Body of pancreas (tissue), 4 donors: ENCODE data around the gene MAL. TPM values are rescaled to one million over a fixed set of nuclear protein-coding genes. Genes with fewer than 3 reads are reported as not detected.
A peak's percentile ranks its signal among the peaks of the same experiment; 100 is the strongest.

ENCODE experiments used
- ATAC-seq: fragments of 150-250 bp; one replicate; pipeline ENCODE4 v1.9.1; 2016
- DNase-seq, 4 donors: peaks; one replicate each; pipeline ENCODE4 v3.0.0-alpha.2; 2019
- H3K27ac ChIP-seq, 4 donors: fragments of 200-600 bp; sonication (generic); 1 replicate in 3 of 4; 2 replicates in 1 of 4; pipeline versions ENCODE4 v1.5.1 to v1.6.1; 2016 to 2019; ENCODE audit warnings: mild to moderate bottlenecking in 1 of 4, mixed read lengths in 1 of 4, moderate library complexity in 1 of 4
- H3K27me3 ChIP-seq, 2 donors: fragments of 200-600 bp; sonication (generic); one replicate each; pipeline ENCODE4 v1.6.0; 2016; ENCODE audit warnings: mild to moderate bottlenecking in 1 of 2
- H3K36me3 ChIP-seq, 2 donors: fragments of 200-600 bp; sonication (generic); replicated peaks in 1 of 2; 2 replicates each; pipeline ENCODE4 v1.5.1; 2016; ENCODE audit warnings: low read depth in 2 of 2; ENCODE audit not compliant: insufficient read depth in 1 of 2
- H3K4me1 ChIP-seq: fragments of 200-600 bp; sonication (generic); one replicate; pipeline ENCODE4 v1.6.0; 2016
- H3K4me3 ChIP-seq, 2 donors: fragments of 200-600 bp; sonication (generic); 1 replicate in 1 of 2; 2 replicates in 1 of 2; pipeline ENCODE4 v1.5.1; 2016 to 2019
- H3K9me3 ChIP-seq, 3 donors: fragments of 200-600 bp; sonication (generic); 1 replicate in 2 of 3; 2 replicates in 1 of 3; pipeline ENCODE4 v1.5.1; 2016
- POLR2A ChIP-seq, 3 donors: fragments of 450-650 bp; IDR thresholded peaks; one replicate each; pipeline ENCODE4 v1.6.1; 2016; ENCODE audit warnings: antibody characterized with exemption in 3 of 3, mild to moderate bottlenecking in 2 of 3
- WGBS, 2 donors: methylation state at CpG; one replicate each; pipeline ENCODE4 v1.1.5; 2017; 5-methylcytosine and 5-hydroxymethylcytosine counted together
- intact Hi-C: fragments of 100-400 bp; cut with DNase I; formaldehyde crosslinking; loops from one replicate; pipeline ENCODE4 v1.15.1; 2023
- total RNA-seq, 2 donors: library from RNA; depleted of rRNA; stranded (reverse); fragments of >200 nt; gene quantifications; one replicate each; pipeline ENCODE4 v1.1.0, GENCODE V29; 2016
- TF ChIP-seq, protein P1 (sequence below), 7 experiments: fragments of 450-650 bp in 4 of 7; fragments of 200-600 bp in 3 of 7; sonication (generic) in 3 of 7; IDR thresholded peaks; one replicate each; pipeline ENCODE4 v1.5.1; 2016 to 2019; ENCODE audit warnings: antibody characterized with exemption in 7 of 7

The MAL gene
- total RNA-seq, 2 donors from 2014 or later: not detected

DNA sequence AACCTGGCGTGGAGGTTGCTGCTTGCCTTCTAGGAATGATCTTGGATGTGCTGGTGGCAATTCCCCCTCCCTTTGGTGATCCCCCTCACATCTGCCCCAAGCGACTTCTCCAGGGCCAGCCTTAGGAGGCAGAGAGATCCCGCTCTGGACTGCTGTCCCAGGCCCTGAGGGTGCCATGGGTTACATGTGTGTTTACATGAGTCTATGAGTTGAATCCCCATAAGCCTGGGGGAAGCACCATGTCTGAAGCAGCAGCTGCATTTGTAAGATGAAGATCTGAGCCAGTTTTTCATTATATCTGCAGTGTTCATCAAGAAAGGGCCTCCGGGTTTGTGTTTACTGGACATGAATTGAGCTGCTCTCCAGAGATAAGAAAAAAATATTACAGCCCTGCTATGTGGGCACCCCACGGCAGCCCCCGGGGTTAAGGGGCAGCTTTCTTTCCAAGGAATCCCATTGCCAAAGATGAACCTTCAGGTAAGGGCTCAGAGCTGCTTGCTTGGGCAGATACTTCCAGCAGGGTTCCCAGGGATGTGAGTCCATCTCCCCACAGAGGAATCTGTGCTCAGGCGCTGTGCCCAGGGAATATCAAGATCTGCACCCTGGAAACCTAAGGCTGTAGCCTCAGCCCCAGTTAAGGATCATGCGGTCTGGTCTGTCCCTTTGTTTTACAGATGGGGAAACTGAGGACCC, 50.1 kb downstream of the MAL start:
- no peaks in the 10 kb centered on the region for H3K27me3 ChIP-seq
- no peak overlapping the region for H3K4me3 ChIP-seq
- 65 to 67% methylated on average over 8 of the region's 8 CpGs for WGBS, 2 donors
- H3K27ac ChIP-seq: no peak overlapping the region
- intact Hi-C loops: no loop called here
- H3K36me3 ChIP-seq: no peaks in the 10 kb centered on the region
- DNase-seq: no peak
- TF ChIP-seq, protein P1, sequence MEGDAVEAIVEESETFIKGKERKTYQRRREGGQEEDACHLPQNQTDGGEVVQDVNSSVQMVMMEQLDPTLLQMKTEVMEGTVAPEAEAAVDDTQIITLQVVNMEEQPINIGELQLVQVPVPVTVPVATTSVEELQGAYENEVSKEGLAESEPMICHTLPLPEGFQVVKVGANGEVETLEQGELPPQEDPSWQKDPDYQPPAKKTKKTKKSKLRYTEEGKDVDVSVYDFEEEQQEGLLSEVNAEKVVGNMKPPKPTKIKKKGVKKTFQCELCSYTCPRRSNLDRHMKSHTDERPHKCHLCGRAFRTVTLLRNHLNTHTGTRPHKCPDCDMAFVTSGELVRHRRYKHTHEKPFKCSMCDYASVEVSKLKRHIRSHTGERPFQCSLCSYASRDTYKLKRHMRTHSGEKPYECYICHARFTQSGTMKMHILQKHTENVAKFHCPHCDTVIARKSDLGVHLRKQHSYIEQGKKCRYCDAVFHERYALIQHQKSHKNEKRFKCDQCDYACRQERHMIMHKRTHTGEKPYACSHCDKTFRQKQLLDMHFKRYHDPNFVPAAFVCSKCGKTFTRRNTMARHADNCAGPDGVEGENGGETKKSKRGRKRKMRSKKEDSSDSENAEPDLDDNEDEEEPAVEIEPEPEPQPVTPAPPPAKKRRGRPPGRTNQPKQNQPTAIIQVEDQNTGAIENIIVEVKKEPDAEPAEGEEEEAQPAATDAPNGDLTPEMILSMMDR (IDR thresholded peaks at IDR 0.05): no peak
- TF ChIP-seq POLR2A (IDR thresholded peaks at IDR 0.05): no peak
- no peak for ATAC-seq
- H3K9me3 ChIP-seq: no peaks in the 10 kb centered on the region
- peaks cover 11% of the 10 kb centered on the region for H3K4me1 ChIP-seq

DNA sequence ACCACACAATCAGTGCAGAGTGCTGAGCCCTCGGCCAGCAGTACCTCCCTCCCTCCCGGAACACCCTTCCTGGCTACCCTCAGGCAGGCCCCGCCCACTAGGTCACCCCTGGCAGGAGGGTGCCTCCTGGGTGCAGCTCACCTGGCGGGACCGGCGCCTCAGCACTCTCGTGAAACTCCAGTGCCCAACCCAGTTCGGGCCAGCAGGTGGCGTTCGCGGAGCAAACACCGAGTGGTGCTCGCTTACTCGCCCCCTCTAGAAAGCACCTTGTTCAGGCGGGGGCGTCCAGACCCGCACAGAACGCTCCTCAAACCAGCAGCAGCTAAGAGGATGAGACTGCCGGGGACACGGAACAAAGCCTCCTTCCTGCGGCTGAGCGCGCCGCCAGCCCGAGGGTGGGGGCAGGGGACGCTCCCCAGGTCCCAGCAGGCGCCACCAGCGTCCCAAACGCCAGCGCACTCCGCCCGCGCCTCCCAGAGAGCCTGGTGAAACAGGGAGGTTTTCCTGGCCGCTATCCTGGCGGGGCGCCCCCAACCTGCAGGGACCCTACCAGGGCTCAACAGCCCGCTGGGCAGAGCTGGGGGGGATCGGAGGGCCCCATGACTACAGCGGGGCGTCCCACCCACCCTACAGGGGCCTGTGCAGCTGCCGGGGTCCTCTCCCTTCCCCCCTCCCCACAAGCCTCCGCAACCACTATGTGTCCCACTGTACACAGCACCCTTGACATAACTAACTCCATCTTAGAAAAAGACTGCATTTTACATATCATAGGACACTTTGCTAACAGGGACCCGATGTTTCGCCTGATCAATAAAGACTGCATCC, 51.4 kb downstream of the MAL start:
- H3K4me3 ChIP-seq: peak overlapping the region in 1 of 2 donors; percentile 30
- H3K27ac ChIP-seq: no peak overlapping the region
- H3K27me3 ChIP-seq: no peaks in the 10 kb centered on the region
- H3K4me1 ChIP-seq: peaks cover 11% of the 10 kb centered on the region
- TF ChIP-seq, protein P1 (IDR thresholded peaks at IDR 0.05): peak; percentile 77 to 89 (median 84)
- TF ChIP-seq POLR2A (IDR thresholded peaks at IDR 0.05): no peak
- no peaks in the 10 kb centered on the region for H3K36me3 ChIP-seq
- intact Hi-C loops: no loop called here
- H3K9me3 ChIP-seq: no peaks in the 10 kb centered on the region
- WGBS, 2 donors: 5 to 18% methylated on average over 17 to 43 of the region's 44 CpGs
- peak; percentile 87 to 94 (median 90) for DNase-seq
- ATAC-seq: peak; percentile 93

GRCh38 chr2:95077530-95077825, 52.0 kb downstream of the MAL start:
- Histone ChIP-seq H3K9me3 (no peaks in the 10 kb centered on the region), H3K4me3 (no peak overlapping the region), H3K36me3 (no peaks in the 10 kb centered on the region), H3K4me1 (peaks cover 11% of the 10 kb centered on the region), H3K27ac (no peak overlapping the region), H3K27me3 (no peaks in the 10 kb centered on the region)
- no peak for TF ChIP-seq POLR2A (IDR thresholded peaks at IDR 0.05)
- ATAC-seq (no peak), DNase-seq (no peak)
- 15 to 39% methylated on average over 3 of the region's 3 CpGs for WGBS, 2 donors
- intact Hi-C loops: no loop called here

- Histone ChIP-seq H3K27ac (no peak overlapping the region), H3K4me3 (no peak overlapping the region), H3K9me3 (no peaks in the 10 kb centered on the region), H3K4me1 (peaks cover 11% of the 10 kb centered on the region), H3K27me3 (no peaks in the 10 kb centered on the region), H3K36me3 (no peaks in the 10 kb centered on the region)
- 38 to 52% methylated on average over 10 of the region's 10 CpGs for WGBS, 2 donors
- intact Hi-C loops: no loop called here
- no peak for TF ChIP-seq POLR2A (IDR thresholded peaks at IDR 0.05)
- TF ChIP-seq, protein P1 (IDR thresholded peaks at IDR 0.05): no peak
- DNase-seq: no peak
- no peak for ATAC-seq
Observed at GRCh38 chr2:95077861-95078603, 52.5 kb downstream of the MAL start.

- intact Hi-C loops: no loop called here
- no peak for TF ChIP-seq POLR2A (IDR thresholded peaks at IDR 0.05)
- TF ChIP-seq, protein P1 (IDR thresholded peaks at IDR 0.05): no peak
- H3K9me3 ChIP-seq: no peaks in the 10 kb centered on the region
- no peak overlapping the region for H3K4me3 ChIP-seq
- ATAC-seq (no peak), DNase-seq (no peak)
- WGBS, 2 donors: 36 to 43% methylated on average over 7 of the region's 7 CpGs
- no peaks in the 10 kb centered on the region for H3K36me3 ChIP-seq
- peaks cover 11% of the 10 kb centered on the region for H3K4me1 ChIP-seq
- H3K27me3 ChIP-seq: no peaks in the 10 kb centered on the region
- no peak overlapping the region for H3K27ac ChIP-seq
Observed at GRCh38 chr2:95079199-95079683, 53.7 kb downstream of the MAL start.
